GM18499 (cell line): ENCODE data around the gene ETV3.

Experiments
- ATAC-seq: cut with Tn5 transposase; IDR thresholded peaks from one replicate; pipeline ENCODE4 v1.9.1; 2021; ENCODE audit warnings: moderate number of reproducible peaks; ENCODE audit not compliant: insufficient read depth, unreplicated experiment

Gene ETV3

GRCh38 chr1:157142201-157142600 is 4.0 kb upstream of the ETV3 start:
- ATAC-seq: no peak

- no peak for ATAC-seq
Measured at GRCh38 chr1:157141212-157141855, 3.1 kb upstream of the ETV3 start.

GRCh38 chr1:157140063-157140588 is 1.9 kb upstream of the ETV3 start:
- ATAC-seq: no peak

- no peak for ATAC-seq
Measured at GRCh38 chr1:157139052-157139715, 989 bp upstream of the ETV3 start.

GRCh38 chr1:157137408-157138219 is 581 bp downstream of the ETV3 start:
- ATAC-seq: no peak

GRCh38 chr1:157137046-157137407 is 1.2 kb downstream of the ETV3 start:
- no peak for ATAC-seq

GRCh38 chr1:157136133-157136532 is 2.1 kb downstream of the ETV3 start:
- ATAC-seq: no peak

- no peak for ATAC-seq
Measured at GRCh38 chr1:157135646-157136045, 2.5 kb downstream of the ETV3 start.

GRCh38 chr1:157135070-157135469 is 3.1 kb downstream of the ETV3 start:
- no peak for ATAC-seq

GRCh38 chr1:157134442-157134841 is 3.8 kb downstream of the ETV3 start:
- no peak for ATAC-seq

- no peak for ATAC-seq
Measured at GRCh38 chr1:157133426-157133825, 4.8 kb downstream of the ETV3 start.

GRCh38 chr1:157132616-157133167 is 5.5 kb downstream of the ETV3 start:
- ATAC-seq: no peak

GRCh38 chr1:157132111-157132510 is 6.1 kb downstream of the ETV3 start:
- no peak for ATAC-seq

GRCh38 chr1:157131281-157131680 is 6.9 kb downstream of the ETV3 start:
- ATAC-seq: no peak

- no peak for ATAC-seq
Measured at GRCh38 chr1:157124855-157125254, 13.3 kb downstream of the ETV3 start.

- ATAC-seq: no peak
Measured at GRCh38 chr1:157119448-157119847, 18.7 kb downstream of the ETV3 start.

GRCh38 chr1:157119008-157119407 is 19.2 kb downstream of the ETV3 start:
- ATAC-seq: no peak

GRCh38 chr1:157117527-157118057 is 20.6 kb downstream of the ETV3 start:
- ATAC-seq: no peak

GRCh38 chr1:157116737-157117103 is 21.5 kb downstream of the ETV3 start:
- no peak for ATAC-seq

- no peak for ATAC-seq
Measured at GRCh38 chr1:157115851-157116736, 22.1 kb downstream of the ETV3 start.
